ENCODE results near the gene MCF2L.
"Not testable (repeated sequence)": the region's sequence is repeated elsewhere in the genome, so short reads cannot be mapped to it uniquely, and the experiment has no call there.

The MCF2L gene

GRCh38 chr13:113046883-113047244, 77.8 kb downstream of the MCF2L start:
- no peak overlapping the region for H3K4me3 ChIP-seq (ENCODE audit: low read depth, low read length)

- H3K4me3 ChIP-seq (ENCODE audit: low read depth, low read length) = no peak overlapping the region
These were observed 78.6 kb downstream of the MCF2L start for GRCh38 chr13:113047587-113047986.

DNA sequence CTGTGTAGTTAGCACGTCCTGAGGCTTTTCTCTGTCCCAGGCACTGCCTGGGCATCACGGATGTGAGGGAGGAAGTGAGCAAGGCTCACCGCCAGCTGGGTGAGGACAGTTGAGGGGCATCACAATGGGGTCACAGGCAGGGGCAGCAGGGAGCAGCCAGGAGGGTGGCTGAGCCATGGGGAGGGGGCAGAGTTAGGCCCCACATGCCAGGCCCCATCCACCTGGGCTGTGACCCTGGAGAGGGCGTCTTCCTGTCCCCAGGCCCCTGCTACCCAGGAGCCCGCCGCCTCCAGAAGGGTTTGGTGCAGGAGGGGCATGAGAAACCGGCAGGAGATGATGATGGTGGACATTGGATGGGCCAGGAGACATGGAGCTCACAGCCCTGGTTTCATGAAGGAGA, 79.8 kb downstream of the MCF2L start:
- H3K4me3 ChIP-seq (ENCODE audit: low read depth, low read length) = no peak overlapping the region

DNA sequence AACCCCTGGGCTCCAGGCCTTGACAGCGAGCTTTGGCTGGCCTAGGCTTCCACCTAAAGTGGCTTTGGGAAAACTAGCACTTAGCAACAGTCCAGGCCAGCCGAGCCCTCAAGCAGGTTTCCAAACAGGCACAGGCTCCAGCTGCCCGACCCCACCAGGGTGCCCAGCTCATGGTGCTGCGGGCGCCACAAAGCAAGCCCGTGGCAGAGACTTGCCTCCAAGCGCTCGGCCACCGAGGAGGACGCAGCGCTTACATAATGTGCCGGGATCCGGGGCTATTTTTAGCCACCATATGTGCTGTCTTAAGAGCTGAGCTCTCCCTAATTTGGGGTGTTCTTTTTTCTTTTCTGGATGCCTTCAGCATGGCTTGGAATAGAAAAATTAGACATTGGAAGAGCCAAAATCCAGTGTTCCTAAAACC, 80.5 kb downstream of the MCF2L start:
- H3K4me3 ChIP-seq (ENCODE audit: low read depth, low read length) = no peak overlapping the region

- H3K4me3 ChIP-seq (ENCODE audit: low read depth, low read length) = no peak overlapping the region
These were observed 81.0 kb downstream of the MCF2L start for GRCh38 chr13:113049981-113050380.

- H3K4me3 ChIP-seq (ENCODE audit: low read depth, low read length) = no peak overlapping the region
These were observed 81.9 kb downstream of the MCF2L start for GRCh38 chr13:113050734-113051431.

DNA sequence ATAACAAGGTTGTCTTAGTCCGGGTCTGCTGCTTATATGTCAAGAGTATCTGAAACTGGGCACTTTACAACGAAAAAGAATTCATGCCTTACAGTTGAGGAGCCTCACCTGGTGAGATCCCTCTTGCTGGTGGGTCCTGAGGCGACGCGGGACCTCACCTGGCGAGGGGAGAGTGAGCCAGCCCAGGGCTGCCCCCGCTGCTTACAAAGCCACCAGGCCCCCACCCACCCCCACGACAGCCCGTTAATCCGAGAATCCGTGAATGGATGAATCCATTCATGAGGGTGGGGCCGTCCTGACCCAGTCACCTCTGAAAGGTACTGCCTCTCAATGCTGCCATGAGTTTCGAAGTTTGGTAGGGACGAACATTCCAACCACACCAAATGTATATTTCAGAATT, 82.6 kb downstream of the MCF2L start:
- no peak overlapping the region for H3K4me3 ChIP-seq (ENCODE audit: low read depth, low read length)

DNA sequence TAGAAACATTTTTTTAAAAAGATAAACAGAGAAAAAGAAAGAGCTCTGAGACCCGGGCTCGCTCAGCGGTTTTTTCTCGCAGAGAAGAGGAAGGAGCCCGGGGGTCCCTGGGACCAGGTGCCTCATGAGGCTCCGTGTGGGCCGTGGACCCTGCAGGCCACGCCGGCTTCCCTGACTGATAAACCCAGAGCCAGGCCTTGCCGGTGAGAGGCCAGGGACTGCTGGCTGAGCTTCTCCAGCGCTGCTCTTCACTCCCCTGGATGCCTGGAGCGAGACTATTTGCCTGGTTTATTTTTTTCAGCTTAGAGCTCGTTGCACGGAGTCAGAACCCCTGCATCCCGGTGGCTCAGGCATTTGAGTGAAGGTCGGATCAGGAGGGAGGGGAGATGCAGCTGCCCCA, 83.2 kb downstream of the MCF2L start:
- H3K4me3 ChIP-seq (ENCODE audit: low read depth, low read length) = no peak overlapping the region

DNA sequence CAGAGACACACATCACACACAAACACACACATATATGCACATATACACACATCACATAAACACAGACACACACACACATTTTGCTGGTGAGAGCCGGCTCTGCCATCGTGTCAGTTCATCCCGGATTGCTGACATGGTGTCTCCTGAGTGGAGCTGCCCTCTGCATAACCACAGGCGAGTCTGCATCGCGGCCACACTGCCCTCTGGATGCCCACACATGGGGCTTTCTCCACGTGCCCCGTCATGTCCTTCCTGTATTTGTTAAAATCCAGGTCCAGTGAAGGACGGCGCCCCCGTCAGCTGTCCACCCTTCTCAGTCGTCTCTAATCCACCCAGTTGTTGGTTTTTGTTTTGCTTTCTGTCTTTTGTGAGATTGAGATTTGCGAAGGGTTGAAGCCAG, 84.0 kb downstream of the MCF2L start:
- H3K4me3 ChIP-seq (ENCODE audit: low read depth, low read length) = no peak overlapping the region

DNA sequence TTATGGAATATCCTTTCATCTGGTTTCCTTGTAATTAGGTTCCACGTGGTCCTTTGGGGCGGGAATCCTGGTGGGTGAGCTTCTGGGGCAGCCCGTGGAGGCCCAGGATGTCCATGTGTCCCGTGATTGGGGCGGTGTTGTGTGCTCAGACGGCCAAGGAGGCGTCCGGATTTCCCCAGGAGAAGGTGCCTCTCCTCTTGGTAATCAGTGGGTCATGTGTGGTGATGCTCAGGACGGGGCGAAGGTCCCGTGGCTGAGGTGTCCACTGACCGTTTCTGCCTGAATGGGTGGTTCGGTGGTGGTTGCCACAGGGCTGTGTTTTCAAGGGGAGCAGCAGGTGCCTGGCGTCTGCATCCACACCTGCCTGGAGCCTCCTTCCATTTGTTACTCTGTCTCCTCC, 84.4 kb downstream of the MCF2L start:
- no peak overlapping the region for H3K4me3 ChIP-seq (ENCODE audit: low read depth, low read length)

- H3K4me3 ChIP-seq (ENCODE audit: low read depth, low read length) = no peak overlapping the region
These were observed 85.0 kb downstream of the MCF2L start for GRCh38 chr13:113053801-113054604.

- no peak overlapping the region for H3K4me3 ChIP-seq (ENCODE audit: low read depth, low read length)
These were observed 88.1 kb downstream of the MCF2L start for GRCh38 chr13:113057084-113057483.

DNA sequence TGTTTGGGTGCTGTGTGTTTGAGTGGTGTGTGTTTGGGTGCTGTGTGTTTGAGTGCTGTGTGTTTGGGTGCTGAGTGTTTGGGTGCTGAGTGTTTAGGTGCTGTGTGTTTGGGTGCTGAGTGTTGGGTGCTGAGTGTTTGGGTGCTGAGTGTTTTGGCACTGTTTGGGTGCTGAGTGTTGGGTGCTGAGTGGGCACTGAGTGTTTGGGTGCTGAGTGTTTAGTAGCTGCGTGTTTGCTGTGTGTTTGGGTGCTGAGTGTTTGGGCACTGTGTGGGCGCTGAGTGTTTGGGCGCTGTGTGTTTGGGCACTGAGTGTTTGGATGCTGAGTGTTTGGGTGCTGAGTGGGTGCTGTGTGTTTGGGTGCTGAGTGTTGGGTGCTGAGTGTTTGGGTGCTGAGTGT, 88.5 kb downstream of the MCF2L start:
- H3K4me3 ChIP-seq (ENCODE audit: low read depth, low read length) = not testable (repeated sequence)

DNA sequence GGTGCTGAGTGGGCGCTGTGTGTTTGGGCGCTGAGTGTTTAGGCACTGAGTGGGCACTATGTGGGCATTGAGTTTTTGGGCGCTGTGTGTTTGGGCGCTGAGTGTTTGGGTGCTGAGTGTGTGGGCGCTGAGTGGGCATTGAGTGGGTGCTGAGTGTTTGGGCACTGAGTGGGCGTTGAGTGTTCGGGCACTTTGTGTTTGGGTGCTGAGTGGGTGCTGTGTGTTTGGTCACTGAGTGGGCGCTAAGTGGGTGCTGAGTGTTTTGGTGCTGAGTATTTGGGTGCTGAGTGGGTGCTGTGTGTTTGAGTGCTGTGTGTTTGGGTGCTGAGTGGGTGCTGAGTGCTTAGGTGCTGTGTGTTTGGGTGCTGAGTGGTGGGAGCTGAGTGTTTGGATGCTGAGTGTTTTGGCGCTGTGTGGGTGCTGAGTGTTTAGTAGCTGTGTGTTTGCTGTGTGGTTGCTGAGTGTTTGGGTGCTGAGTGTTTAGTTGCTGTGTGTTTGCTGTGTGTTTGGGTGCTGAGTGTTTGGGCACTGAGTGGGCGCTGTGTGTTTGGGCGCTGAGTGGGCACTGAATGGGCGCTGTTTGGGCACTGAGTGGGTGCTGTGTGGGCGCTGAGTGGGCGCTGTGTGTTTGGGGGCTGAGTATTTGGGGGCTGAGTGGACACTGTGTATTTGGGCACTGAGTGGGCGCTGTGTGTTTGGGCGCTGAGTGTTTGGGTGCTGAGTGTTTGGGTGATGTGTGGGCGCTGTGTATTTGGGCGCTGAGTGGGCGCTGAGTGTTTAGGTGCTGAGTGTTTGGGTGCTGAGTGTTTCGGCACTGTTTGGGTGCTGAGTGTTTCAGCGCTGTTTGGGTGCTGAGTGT, 89.3 kb downstream of the MCF2L start:
- no peak overlapping the region for H3K4me3 ChIP-seq (ENCODE audit: low read depth, low read length)

- H3K4me3 ChIP-seq (ENCODE audit: low read depth, low read length) = no peak overlapping the region
These were observed 90.2 kb downstream of the MCF2L start for GRCh38 chr13:113058988-113059850.

DNA sequence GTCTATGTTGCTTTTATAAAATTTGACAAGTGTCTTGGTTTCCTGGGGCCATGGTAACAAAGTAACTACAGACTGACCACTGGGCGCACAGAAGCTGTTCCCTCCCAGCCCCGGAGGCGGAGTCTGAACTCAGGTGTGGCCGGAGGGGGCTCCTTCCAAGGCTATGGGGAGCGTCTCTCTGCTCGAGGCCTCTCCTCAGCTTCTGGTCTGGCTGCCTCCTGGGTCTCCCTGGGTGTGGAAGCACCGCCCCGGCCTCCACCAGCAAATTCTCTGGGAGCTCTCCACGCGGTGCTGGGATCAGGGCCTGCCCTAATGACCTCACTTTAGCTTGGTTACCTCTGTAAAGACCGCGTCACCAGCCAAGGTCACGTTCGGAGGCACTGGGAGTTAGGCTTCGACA, 90.9 kb downstream of the MCF2L start:
- no peak overlapping the region for H3K4me3 ChIP-seq (ENCODE audit: low read depth, low read length)

DNA sequence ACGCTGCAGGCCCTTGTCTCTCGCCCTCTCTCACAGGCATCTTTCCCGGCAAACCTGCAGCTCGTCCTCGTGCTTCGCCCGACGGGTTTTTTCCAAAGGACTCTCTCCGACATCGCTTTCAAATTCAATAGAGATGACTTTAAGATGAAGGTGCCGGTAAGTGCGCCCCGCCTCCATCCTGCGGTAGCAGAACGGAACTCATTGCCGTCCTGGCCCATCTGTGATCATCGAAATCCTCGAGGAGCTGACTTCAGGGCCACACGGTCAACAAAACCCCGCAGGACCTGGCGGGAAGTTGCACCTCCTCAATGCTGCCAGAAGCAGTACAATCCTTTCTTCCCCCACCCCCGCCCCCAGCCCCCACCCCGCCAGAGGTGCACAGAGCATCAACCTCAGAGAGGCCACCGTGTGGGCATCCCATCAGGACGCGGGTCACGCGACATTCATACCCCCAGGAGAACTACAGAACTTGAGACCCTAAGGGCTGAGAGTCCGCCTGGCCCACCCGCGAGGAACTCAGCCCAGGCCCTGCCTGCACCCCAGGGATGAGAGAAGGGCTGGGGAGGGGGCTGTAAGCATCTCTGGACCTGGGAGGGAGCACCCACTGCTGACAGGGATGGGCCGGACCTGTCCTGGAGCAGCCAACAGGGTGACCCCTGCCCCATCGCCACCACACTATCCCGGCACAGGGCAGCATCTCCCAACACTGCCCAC, 91.7 kb downstream of the MCF2L start:
- no peak overlapping the region for H3K4me3 ChIP-seq (ENCODE audit: low read depth, low read length)

DNA sequence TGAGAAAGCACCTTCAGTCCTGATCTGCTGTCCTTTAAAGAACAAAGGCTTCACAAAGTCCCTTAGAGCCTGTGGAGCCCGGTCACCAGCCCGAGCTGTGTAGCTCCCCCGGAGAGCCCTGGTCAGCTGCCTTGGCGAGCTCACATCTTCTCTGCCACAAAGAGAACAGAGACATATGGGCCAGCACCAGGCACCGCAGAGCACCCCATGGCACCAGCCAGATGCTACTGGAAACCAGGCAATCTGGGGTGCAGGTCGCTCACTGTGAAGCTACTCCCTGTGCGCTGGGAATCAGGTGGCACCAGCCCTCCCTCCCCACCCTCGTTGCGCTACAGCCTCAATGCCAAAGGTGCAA, 92.2 kb downstream of the MCF2L start:
- H3K4me3 ChIP-seq (ENCODE audit: low read depth, low read length) = no peak overlapping the region

DNA sequence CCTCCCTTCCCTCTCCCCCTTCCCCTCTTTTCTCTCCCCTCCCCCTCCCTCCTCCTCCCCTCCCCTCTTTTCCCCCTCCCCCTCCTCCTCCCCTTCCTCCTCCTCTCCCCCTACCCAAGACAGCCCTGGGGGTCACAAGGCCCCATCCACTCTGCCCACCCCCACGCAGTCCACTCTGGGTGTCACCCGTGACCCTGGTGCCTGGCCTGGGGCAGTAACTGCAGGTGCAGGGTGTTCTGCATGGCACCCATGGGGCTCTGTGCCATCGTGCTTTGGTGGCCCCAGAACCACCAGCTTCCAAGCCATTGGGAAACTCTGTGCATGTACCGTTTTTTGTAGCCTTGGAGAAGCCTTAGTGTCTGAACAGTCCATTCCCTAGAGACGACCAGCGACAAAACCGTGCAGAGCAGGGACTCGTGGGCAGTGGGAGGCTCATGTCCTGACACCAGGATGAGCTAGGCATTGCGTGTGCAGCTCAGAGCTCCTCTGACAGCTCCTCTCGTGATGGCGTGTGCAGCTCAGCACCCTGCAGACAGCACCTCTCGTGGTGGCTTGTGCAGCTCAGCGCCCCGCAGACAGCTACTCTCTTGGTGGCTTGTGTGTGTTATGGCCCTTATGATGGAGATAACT, 92.9 kb downstream of the MCF2L start:
- H3K4me3 ChIP-seq (ENCODE audit: low read depth, low read length) = no peak overlapping the region

- H3K4me3 ChIP-seq (ENCODE audit: low read depth, low read length) = no peak overlapping the region
These were observed 93.7 kb downstream of the MCF2L start for GRCh38 chr13:113062691-113063090.
